Ascending aorta (tissue), 2 donors: Measurements from ENCODE around the gene RGS9. TPM values are rescaled to one million over a fixed set of nuclear protein-coding genes. Genes with fewer than 3 reads are reported as not detected.
"Not testable (repeated sequence)": the region's sequence is repeated elsewhere in the genome, so short reads cannot be mapped to it uniquely, and the experiment has no call there.

ENCODE experiments used
- DNase-seq, 2 donors: peaks; one replicate each; pipeline ENCODE4 v3.0.0-alpha.2; 2019; ENCODE audit warnings: low spot score in 2 of 2
- H3K27ac ChIP-seq, 2 donors: fragments of 200-600 bp; sonication (generic); one replicate each; pipeline ENCODE4 v1.5.1; 2016 to 2017; ENCODE audit warnings: mild to moderate bottlenecking in 1 of 2
- H3K27me3 ChIP-seq: fragments of 200-600 bp; sonication (generic); one replicate; pipeline ENCODE4 v1.5.1; 2017
- H3K36me3 ChIP-seq, 2 donors: fragments of 200-600 bp; sonication (generic); one replicate each; pipeline ENCODE4 v1.5.1; 2016
- H3K4me1 ChIP-seq, 2 donors: fragments of 200-600 bp; sonication (generic); one replicate each; pipeline ENCODE4 v1.5.1; 2016 to 2017; ENCODE audit warnings: mild to moderate bottlenecking in 1 of 2
- H3K4me3 ChIP-seq, 2 donors: fragments of 200-600 bp; sonication (generic); one replicate each; pipeline ENCODE4 v1.5.1; 2016 to 2017; ENCODE audit warnings: mild to moderate bottlenecking in 1 of 2
- H3K9me3 ChIP-seq, 2 donors: fragments of 200-600 bp; sonication (generic); one replicate each; pipeline ENCODE4 v1.5.1; 2016
- intact Hi-C: fragments of 100-400 bp; cut with DNase I; formaldehyde crosslinking; loops from one replicate; pipeline ENCODE4 v1.15.1; 2023
- total RNA-seq: library from RNA; depleted of rRNA; stranded (reverse); fragments of >200 nt; gene quantifications from one replicate; pipeline ENCODE4 v1.1.0, GENCODE V29; 2016
- TF ChIP-seq, protein P1 (sequence below), 3 experiments: fragments of 200-600 bp in 2 of 3; fragments of 450-650 bp in 1 of 3; sonication (generic) in 2 of 3; IDR thresholded peaks; one replicate each; pipeline ENCODE4 v1.5.1; 2016 to 2019; ENCODE audit warnings: antibody characterized with exemption in 3 of 3, mild to moderate bottlenecking in 1 of 3, moderate library complexity in 1 of 3

The RGS9 gene
- total RNA-seq, 1 donor from 2014 or later = 0.21 TPM

DNA sequence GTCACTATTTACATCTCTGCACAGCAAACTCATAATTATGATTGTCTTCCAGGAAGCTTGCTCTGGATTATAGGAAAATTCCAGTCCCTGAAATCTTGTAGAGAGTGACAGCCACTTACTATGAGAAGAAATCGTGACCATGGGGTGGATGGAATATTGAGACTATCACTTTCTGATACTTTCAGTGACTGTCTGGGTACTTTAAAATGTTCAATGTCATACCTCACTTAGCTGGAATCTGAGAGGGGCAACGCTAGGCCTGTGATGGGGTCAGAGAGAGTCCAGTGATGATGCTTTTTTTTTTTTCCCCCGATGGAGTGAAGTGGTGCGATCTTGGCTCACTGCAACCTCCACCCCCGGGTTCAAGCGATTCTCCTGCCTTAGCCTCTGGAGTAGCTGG, 32.2 kb upstream of the RGS9 start:
- H3K27ac ChIP-seq = no peak overlapping the region
- no peaks in the 10 kb centered on the region for H3K36me3 ChIP-seq
- peaks cover 0 to 11% of the 10 kb centered on the region in 2 donors for H3K4me1 ChIP-seq
- no peaks in the 10 kb centered on the region for H3K9me3 ChIP-seq
- H3K4me3 ChIP-seq = no peak overlapping the region
- no peak for DNase-seq
- H3K27me3 ChIP-seq = no peaks in the 10 kb centered on the region
- intact Hi-C loops = loop anchor here (5.0 kb wide), 1 partner anchor 128 kb away; no protein-coding TSS in a partner anchor
- TF ChIP-seq, protein P1, sequence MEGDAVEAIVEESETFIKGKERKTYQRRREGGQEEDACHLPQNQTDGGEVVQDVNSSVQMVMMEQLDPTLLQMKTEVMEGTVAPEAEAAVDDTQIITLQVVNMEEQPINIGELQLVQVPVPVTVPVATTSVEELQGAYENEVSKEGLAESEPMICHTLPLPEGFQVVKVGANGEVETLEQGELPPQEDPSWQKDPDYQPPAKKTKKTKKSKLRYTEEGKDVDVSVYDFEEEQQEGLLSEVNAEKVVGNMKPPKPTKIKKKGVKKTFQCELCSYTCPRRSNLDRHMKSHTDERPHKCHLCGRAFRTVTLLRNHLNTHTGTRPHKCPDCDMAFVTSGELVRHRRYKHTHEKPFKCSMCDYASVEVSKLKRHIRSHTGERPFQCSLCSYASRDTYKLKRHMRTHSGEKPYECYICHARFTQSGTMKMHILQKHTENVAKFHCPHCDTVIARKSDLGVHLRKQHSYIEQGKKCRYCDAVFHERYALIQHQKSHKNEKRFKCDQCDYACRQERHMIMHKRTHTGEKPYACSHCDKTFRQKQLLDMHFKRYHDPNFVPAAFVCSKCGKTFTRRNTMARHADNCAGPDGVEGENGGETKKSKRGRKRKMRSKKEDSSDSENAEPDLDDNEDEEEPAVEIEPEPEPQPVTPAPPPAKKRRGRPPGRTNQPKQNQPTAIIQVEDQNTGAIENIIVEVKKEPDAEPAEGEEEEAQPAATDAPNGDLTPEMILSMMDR (IDR thresholded peaks at IDR 0.05) = no peak

DNA sequence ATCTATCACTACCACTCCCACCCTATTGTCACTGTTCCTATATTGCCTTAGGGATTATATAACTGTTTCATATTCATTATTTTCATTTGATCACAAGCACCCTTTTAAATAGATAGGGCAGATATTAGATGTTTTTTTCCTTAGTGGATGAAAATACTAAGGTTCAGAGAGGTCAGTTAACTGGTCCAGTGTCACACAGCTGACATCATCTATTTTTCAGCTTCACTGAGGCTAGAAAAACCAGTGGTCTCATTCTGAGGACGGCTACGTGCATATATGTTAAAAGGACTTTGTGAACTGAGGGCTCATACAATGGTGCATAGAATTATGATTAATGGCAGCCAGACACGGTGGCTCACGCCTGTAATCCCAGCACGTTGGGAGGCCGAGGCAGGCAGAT, 29.0 kb upstream of the RGS9 start:
- DNase-seq = no peak
- no peak overlapping the region for H3K27ac ChIP-seq
- H3K4me1 ChIP-seq = peaks cover 0 to 7% of the 10 kb centered on the region in 2 donors
- H3K27me3 ChIP-seq = no peaks in the 10 kb centered on the region
- H3K9me3 ChIP-seq = no peaks in the 10 kb centered on the region
- TF ChIP-seq, protein P1 (IDR thresholded peaks at IDR 0.05) = no peak
- no peak overlapping the region for H3K4me3 ChIP-seq
- H3K36me3 ChIP-seq = no peaks in the 10 kb centered on the region
- intact Hi-C loops = no loop called here

DNA sequence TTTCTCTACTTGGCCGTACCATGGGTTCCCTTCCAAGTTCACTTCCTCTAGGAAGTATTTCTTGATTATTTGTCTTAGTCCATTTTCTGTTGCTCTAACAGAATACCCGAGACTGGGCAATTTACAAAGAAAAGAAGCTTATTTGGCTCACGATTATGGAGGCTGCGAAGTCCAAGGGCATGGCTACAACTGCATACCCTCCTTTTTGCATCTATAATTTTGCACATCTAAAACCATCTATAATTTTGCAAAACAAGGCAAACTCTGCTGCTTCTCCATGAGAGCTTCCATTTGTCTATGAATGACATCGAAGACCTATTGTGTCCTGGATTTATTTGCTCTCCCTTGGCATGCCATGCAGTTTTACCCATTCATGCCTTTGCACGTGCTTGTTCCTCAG, 27.6 kb upstream of the RGS9 start:
- intact Hi-C loops = no loop called here
- TF ChIP-seq, protein P1 (IDR thresholded peaks at IDR 0.05) = no peak
- Histone ChIP-seq H3K4me1 (peaks cover 0 to 7% of the 10 kb centered on the region in 2 donors), H3K27ac (no peak overlapping the region), H3K27me3 (no peaks in the 10 kb centered on the region), H3K36me3 (no peaks in the 10 kb centered on the region), H3K4me3 (no peak overlapping the region), H3K9me3 (no peaks in the 10 kb centered on the region)
- no peak for DNase-seq

DNA sequence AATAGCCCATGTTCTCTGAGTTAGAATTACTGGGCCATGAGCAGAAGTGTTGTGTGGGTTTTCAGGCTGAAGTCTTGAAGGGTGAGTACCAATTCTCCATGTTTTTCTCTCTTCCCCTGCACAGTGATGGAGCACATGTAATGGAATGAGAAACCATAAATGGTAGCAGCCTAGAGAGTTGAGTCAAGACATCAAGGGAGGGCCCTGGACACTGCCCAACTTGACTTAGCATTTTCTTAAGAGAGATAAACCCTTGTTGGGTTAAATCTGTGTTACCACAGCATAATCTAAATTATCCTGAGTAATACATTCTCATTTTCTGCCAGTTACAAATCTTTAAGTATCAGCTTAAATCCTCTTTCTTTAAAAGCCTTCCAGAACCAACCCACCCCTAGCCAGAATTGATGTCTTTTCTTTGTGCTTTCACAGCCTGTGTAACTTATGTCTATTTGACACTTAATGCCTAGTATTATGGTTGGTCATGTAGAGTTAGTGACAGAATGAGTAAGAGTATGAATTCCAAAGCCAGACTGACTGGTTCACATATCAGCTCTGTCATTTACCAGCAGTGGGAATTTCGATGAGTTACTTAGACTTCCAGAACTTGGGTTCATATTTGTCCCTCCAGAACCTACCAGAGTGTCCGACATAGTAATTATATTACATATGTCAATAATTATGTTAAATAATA, 27.0 kb upstream of the RGS9 start:
- Histone ChIP-seq H3K4me3 (no peak overlapping the region), H3K27ac (no peak overlapping the region), H3K27me3 (no peaks in the 10 kb centered on the region), H3K36me3 (no peaks in the 10 kb centered on the region), H3K9me3 (no peaks in the 10 kb centered on the region), H3K4me1 (peaks cover 0 to 7% of the 10 kb centered on the region in 2 donors)
- TF ChIP-seq, protein P1 (IDR thresholded peaks at IDR 0.05) = no peak
- intact Hi-C loops = no loop called here
- no peak for DNase-seq

DNA sequence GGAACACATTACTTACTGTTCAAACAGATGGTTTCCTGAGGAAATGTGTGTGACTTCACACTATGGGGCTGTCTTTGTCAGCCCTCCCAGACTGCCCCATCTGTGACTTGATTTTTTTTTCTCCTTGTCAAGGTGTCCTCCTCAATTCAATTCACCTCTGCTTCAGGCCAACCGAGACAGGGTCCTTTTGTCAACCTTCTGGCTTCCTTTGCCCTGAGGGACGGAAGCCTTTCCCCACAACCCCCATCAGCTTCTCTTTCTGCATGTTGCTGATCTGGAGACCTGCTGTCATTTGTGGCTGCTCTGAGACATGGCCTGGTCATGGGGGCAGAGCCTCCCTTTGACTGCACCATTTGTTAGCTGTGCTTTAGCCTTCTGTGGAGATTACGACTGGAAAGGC, 21.3 kb upstream of the RGS9 start:
- H3K36me3 ChIP-seq = no peaks in the 10 kb centered on the region
- H3K9me3 ChIP-seq = no peaks in the 10 kb centered on the region
- intact Hi-C loops = no loop called here
- TF ChIP-seq, protein P1 (IDR thresholded peaks at IDR 0.05) = no peak
- no peaks in the 10 kb centered on the region for H3K4me1 ChIP-seq
- no peak overlapping the region for H3K27ac ChIP-seq
- no peak overlapping the region for H3K4me3 ChIP-seq
- H3K27me3 ChIP-seq = no peaks in the 10 kb centered on the region
- DNase-seq = no peak

DNA sequence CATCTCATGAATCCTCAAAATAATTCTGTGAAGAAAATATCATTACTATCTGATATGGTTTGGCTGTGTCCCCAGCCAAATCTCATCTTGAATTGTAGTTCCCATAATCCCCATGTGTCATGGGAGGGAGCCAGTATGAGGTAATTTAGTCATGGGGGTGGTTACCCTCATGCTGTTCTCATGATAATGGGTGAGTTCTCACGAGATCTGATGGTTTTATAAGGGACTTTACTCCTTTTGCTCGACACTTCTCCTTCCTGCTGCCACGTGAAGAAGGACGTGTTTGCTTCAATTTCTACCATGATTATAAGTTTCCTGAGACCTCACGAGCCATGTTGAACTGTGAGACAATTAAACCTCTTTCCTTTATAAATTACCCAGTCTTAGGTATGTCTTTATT, 20.7 kb upstream of the RGS9 start:
- H3K36me3 ChIP-seq, DNase-seq, H3K27ac ChIP-seq, intact Hi-C loops, H3K27me3 ChIP-seq, H3K4me3 ChIP-seq, H3K9me3 ChIP-seq, H3K4me1 ChIP-seq: not testable (repeated sequence)
